ENCODE measurements around the gene LINGO1. TPM values are rescaled to one million over a fixed set of nuclear protein-coding genes. Genes with fewer than 3 reads are reported as not detected.

LINGO1 gene
- total RNA-seq, 1 donor from 2014 or later = 4.5 TPM

GRCh38 chr15:77620297-77620696 lies 12.4 kb downstream of the LINGO1 start:
- no peak overlapping the region for H3K4me2 ChIP-seq (ENCODE audit: low read length)
- no peaks in the 10 kb centered on the region for H3K9me3 ChIP-seq (ENCODE audit: insufficient read depth, low read depth, low read length)
- DNase-seq (ENCODE audit: low read depth) (no peak), FAIRE-seq (no peak)
- H3K4me3 ChIP-seq (ENCODE audit: insufficient read depth, low read depth, low read length) = no peak overlapping the region
- no peaks in the 10 kb centered on the region for H4K20me1 ChIP-seq (ENCODE audit: insufficient read depth, low read length)
- peaks cover 3% of the 10 kb centered on the region for H3K9me3 Mint-ChIP-seq (ENCODE audit: unreplicated experiment)
- no peaks in the 10 kb centered on the region for H3K36me3 ChIP-seq (ENCODE audit: insufficient read depth, low read length)
- H3K4me1 Mint-ChIP-seq (ENCODE audit: low read depth, unreplicated experiment) = peaks cover 12% of the 10 kb centered on the region
- H3K79me2 ChIP-seq (ENCODE audit: insufficient read depth, low read length) = no peaks in the 10 kb centered on the region
- no peak overlapping the region for H3K27ac ChIP-seq (ENCODE audit: low read depth, low read length)
- no peaks in the 10 kb centered on the region for H3K4me1 ChIP-seq (ENCODE audit: insufficient read depth, low read length)
- no peak overlapping the region for H3K27ac Mint-ChIP-seq (ENCODE audit: unreplicated experiment)
- H3K27me3 Mint-ChIP-seq (ENCODE audit: low read depth, unreplicated experiment) = peaks cover 21% of the 10 kb centered on the region
- no peak overlapping the region for H2AFZ ChIP-seq (ENCODE audit: low read depth, low read length)
- H3K27me3 ChIP-seq (ENCODE audit: insufficient read depth, low read length) = peaks cover 5% of the 10 kb centered on the region
- H3K36me3 Mint-ChIP-seq (ENCODE audit: low read depth, unreplicated experiment) = peaks cover under 1% of the 10 kb centered on the region
- no peak overlapping the region for H3K9ac ChIP-seq (ENCODE audit: low read length)
- no peak for TF ChIP-seq EZH2 (IDR thresholded peaks at IDR 0.05; ENCODE audit: insufficient read depth, low read length)
- TF ChIP-seq, protein P1, sequence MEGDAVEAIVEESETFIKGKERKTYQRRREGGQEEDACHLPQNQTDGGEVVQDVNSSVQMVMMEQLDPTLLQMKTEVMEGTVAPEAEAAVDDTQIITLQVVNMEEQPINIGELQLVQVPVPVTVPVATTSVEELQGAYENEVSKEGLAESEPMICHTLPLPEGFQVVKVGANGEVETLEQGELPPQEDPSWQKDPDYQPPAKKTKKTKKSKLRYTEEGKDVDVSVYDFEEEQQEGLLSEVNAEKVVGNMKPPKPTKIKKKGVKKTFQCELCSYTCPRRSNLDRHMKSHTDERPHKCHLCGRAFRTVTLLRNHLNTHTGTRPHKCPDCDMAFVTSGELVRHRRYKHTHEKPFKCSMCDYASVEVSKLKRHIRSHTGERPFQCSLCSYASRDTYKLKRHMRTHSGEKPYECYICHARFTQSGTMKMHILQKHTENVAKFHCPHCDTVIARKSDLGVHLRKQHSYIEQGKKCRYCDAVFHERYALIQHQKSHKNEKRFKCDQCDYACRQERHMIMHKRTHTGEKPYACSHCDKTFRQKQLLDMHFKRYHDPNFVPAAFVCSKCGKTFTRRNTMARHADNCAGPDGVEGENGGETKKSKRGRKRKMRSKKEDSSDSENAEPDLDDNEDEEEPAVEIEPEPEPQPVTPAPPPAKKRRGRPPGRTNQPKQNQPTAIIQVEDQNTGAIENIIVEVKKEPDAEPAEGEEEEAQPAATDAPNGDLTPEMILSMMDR (IDR thresholded peaks at IDR 0.05; ENCODE audit: insufficient read depth, low read depth, low read length) = no peak
- no peak overlapping the region for H3K4me3 Mint-ChIP-seq (ENCODE audit: unreplicated experiment)

DNA sequence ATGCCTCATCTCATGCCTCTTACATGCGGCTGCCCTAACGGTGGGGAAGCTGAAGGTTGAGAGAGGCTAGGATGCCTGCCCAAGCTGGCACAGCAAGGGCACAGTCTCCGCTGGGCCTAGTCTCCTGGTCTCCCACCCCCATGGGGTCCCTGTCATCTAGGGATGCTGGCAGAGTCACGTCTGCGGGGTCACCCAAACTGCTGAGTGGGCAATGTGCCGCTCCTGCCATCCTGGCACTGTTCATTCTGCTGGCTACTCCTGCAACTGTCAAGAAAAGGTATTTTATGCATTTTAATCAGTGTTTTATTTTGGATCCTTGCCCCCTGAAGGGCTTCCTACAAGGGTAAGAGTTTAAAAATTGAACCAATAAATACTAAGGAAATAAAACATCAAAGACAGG lies 12.8 kb downstream of the LINGO1 start:
- H3K27me3 ChIP-seq (ENCODE audit: insufficient read depth, low read length) = peaks cover 5% of the 10 kb centered on the region
- no peak overlapping the region for H3K27ac ChIP-seq (ENCODE audit: low read depth, low read length)
- TF ChIP-seq, protein P1 (IDR thresholded peaks at IDR 0.05; ENCODE audit: insufficient read depth, low read depth, low read length) = no peak
- no peak for TF ChIP-seq EZH2 (IDR thresholded peaks at IDR 0.05; ENCODE audit: insufficient read depth, low read length)
- H3K4me2 ChIP-seq (ENCODE audit: low read length) = no peak overlapping the region
- FAIRE-seq (no peak), DNase-seq (ENCODE audit: low read depth) (no peak)
- H3K36me3 ChIP-seq (ENCODE audit: insufficient read depth, low read length) = no peaks in the 10 kb centered on the region
- H3K79me2 ChIP-seq (ENCODE audit: insufficient read depth, low read length) = no peaks in the 10 kb centered on the region
- no peak overlapping the region for H3K4me3 ChIP-seq (ENCODE audit: insufficient read depth, low read depth, low read length)
- H3K9ac ChIP-seq (ENCODE audit: low read length) = no peak overlapping the region
- no peaks in the 10 kb centered on the region for H4K20me1 ChIP-seq (ENCODE audit: insufficient read depth, low read length)
- peaks cover 22% of the 10 kb centered on the region for H3K27me3 Mint-ChIP-seq (ENCODE audit: low read depth, unreplicated experiment)
- peaks cover 12% of the 10 kb centered on the region for H3K4me1 Mint-ChIP-seq (ENCODE audit: low read depth, unreplicated experiment)
- H3K9me3 ChIP-seq (ENCODE audit: insufficient read depth, low read depth, low read length) = no peaks in the 10 kb centered on the region
- peaks cover 3% of the 10 kb centered on the region for H3K9me3 Mint-ChIP-seq (ENCODE audit: unreplicated experiment)
- peaks cover 3% of the 10 kb centered on the region for H3K36me3 Mint-ChIP-seq (ENCODE audit: low read depth, unreplicated experiment)
- no peak overlapping the region for H3K4me3 Mint-ChIP-seq (ENCODE audit: unreplicated experiment)
- no peak overlapping the region for H3K27ac Mint-ChIP-seq (ENCODE audit: unreplicated experiment)
- H2AFZ ChIP-seq (ENCODE audit: low read depth, low read length) = no peak overlapping the region
- no peaks in the 10 kb centered on the region for H3K4me1 ChIP-seq (ENCODE audit: insufficient read depth, low read length)

DNA sequence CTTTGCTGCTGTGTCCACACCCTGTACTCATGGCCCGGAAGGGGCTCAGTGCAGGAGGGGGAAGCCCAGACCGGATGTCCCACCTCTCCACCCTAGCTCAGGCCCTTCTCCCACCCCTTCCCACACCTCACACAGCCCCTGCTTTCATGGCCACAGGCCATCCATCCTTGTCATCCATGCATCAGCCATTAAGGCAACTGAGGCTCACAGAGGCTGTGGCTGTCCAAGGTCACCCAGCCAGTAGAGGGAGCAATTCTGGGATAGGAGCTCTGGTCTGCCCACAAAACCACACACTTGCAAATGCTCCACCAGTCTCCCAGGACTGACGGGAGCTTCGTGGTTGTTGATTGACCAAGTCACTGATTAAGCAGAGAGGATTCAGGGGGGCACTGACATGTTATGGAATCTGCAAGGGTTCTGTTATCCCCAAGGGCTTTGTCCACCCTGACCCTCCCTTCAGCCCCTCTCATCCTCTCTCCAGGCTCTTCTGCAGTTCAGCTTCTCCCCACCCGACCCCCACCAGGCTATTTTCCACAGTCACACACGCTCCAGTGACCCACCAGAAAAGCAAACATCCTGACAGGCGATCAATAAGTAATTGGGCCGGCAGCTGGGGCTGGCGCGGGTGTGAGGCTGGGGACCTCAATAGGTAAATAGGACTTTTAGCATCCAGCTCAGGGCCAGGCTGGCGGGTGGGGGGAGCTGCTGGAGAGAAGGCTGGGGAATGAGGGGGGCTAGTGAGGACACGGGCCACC lies 15.1 kb downstream of the LINGO1 start:
- FAIRE-seq (no peak), DNase-seq (ENCODE audit: low read depth) (no peak)
- Histone ChIP-seq H3K4me3 (ENCODE audit: insufficient read depth, low read depth, low read length) (no peak overlapping the region), H3K4me1 (ENCODE audit: insufficient read depth, low read length) (no peaks in the 10 kb centered on the region), H3K79me2 (ENCODE audit: insufficient read depth, low read length) (no peaks in the 10 kb centered on the region), H4K20me1 (ENCODE audit: insufficient read depth, low read length) (no peaks in the 10 kb centered on the region), H2AFZ (ENCODE audit: low read depth, low read length) (no peak overlapping the region), H3K9me3 (ENCODE audit: insufficient read depth, low read depth, low read length) (no peaks in the 10 kb centered on the region), H3K4me2 (ENCODE audit: low read length) (no peak overlapping the region), H3K27ac (ENCODE audit: low read depth, low read length) (no peak overlapping the region), H3K9ac (ENCODE audit: low read length) (no peak overlapping the region), H3K36me3 (ENCODE audit: insufficient read depth, low read length) (no peaks in the 10 kb centered on the region), H3K27me3 (ENCODE audit: insufficient read depth, low read length) (peaks cover 3% of the 10 kb centered on the region)
- TF ChIP-seq, protein P1 (IDR thresholded peaks at IDR 0.05; ENCODE audit: insufficient read depth, low read depth, low read length) = no peak
- TF ChIP-seq EZH2 (IDR thresholded peaks at IDR 0.05; ENCODE audit: insufficient read depth, low read length) = no peak
- Mint-ChIP-seq H3K36me3 (ENCODE audit: low read depth, unreplicated experiment) (peaks cover 5% of the 10 kb centered on the region), H3K9me3 (ENCODE audit: unreplicated experiment) (peaks cover 2% of the 10 kb centered on the region), H3K27ac (ENCODE audit: unreplicated experiment) (no peak overlapping the region), H3K4me1 (ENCODE audit: low read depth, unreplicated experiment) (peaks cover 3% of the 10 kb centered on the region), H3K27me3 (ENCODE audit: low read depth, unreplicated experiment) (peaks cover 22% of the 10 kb centered on the region), H3K4me3 (ENCODE audit: unreplicated experiment) (no peak overlapping the region)
